Keratinocyte (primary cell): ENCODE data around the gene KLF6. TPM values are rescaled to one million over a fixed set of nuclear protein-coding genes. Genes with fewer than 3 reads are reported as not detected.

ENCODE experiments used
- DNase-seq: peaks from one replicate; pipeline ENCODE4 v3.0.0-alpha.2; 2011; ENCODE audit warnings: low read depth, missing footprints, low spot score
- FAIRE-seq: peaks from 2 replicates; lab custom pipeline; 2011; peaks lifted over from hg19 to GRCh38; lab: Jason Lieb, UNC
- H2AFZ ChIP-seq: 2 replicates; pipeline ENCODE4 v1.6.0; 2012; ENCODE audit warnings: low read length, control low read depth, inconsistent platforms; ENCODE audit not compliant: control insufficient read depth
- H3K27ac ChIP-seq: 2 replicates; pipeline ENCODE4 v1.5.1; 2011; ENCODE audit warnings: low read length; ENCODE audit not compliant: control insufficient read depth, insufficient read depth
- H3K27me3 ChIP-seq: 3 replicates; pipeline ENCODE4 v1.6.0; 2011; ENCODE audit warnings: low read length; ENCODE audit not compliant: control insufficient read depth, insufficient read depth; ENCODE audit errors: extremely low read depth
- H3K36me3 ChIP-seq, 2 experiments: 2 replicates in 1 of 2; 3 replicates in 1 of 2; pipeline ENCODE4 v1.5.1; 2011; ENCODE audit warnings: low read length in 2 of 2, mild to moderate bottlenecking in 1 of 2; ENCODE audit not compliant: control insufficient read depth in 2 of 2, insufficient read depth in 2 of 2; ENCODE audit errors: extremely low read depth in 1 of 2
- H3K4me1 ChIP-seq: 3 replicates; pipeline ENCODE4 v1.5.1; 2011; ENCODE audit warnings: low read length; ENCODE audit not compliant: control insufficient read depth, insufficient read depth; ENCODE audit errors: extremely low read depth
- H3K4me2 ChIP-seq: 3 replicates; pipeline ENCODE4 v1.6.0; 2011; ENCODE audit warnings: low read depth, low read length; ENCODE audit not compliant: control insufficient read depth, insufficient read depth; ENCODE audit errors: extremely low read depth
- H3K4me3 ChIP-seq, 3 experiments: fragments of 200-600 bp in 1 of 3; sonication (generic) in 1 of 3; 2 replicates in 2 of 3; 3 replicates in 1 of 3; pipeline ENCODE4 v1.5.1; 2011 to 2016; ENCODE audit warnings: low read length in 3 of 3, mild to moderate bottlenecking in 3 of 3, control low read depth in 2 of 3, inconsistent platforms in 1 of 3, low read depth in 1 of 3, mixed read lengths in 1 of 3, mixed run types in 1 of 3, moderate library complexity in 1 of 3; ENCODE audit not compliant: control insufficient read depth in 2 of 3, insufficient read depth in 2 of 3; ENCODE audit errors: extremely low read depth in 1 of 3
- H3K79me2 ChIP-seq: 2 replicates; pipeline ENCODE4 v1.6.0; 2012; ENCODE audit warnings: low read length; ENCODE audit not compliant: control insufficient read depth, insufficient read depth
- H3K9ac ChIP-seq: 3 replicates; pipeline ENCODE4 v1.6.0; 2011; ENCODE audit warnings: low read length; ENCODE audit not compliant: control insufficient read depth, insufficient read depth; ENCODE audit errors: extremely low read depth
- H3K9me1 ChIP-seq: 3 replicates; pipeline ENCODE4 v1.6.0; 2011; ENCODE audit warnings: low read length; ENCODE audit not compliant: control insufficient read depth, insufficient read depth; ENCODE audit errors: extremely low read depth
- H3K9me3 ChIP-seq: 2 replicates; pipeline ENCODE4 v1.5.1; 2012; ENCODE audit warnings: low read depth, low read length; ENCODE audit not compliant: control insufficient read depth
- H4K20me1 ChIP-seq: 3 replicates; pipeline ENCODE4 v1.6.0; 2011; ENCODE audit warnings: low read length; ENCODE audit not compliant: control insufficient read depth, insufficient read depth; ENCODE audit errors: extremely low read depth
- EZH2 ChIP-seq: IDR thresholded peaks from one replicate; pipeline ENCODE4 v1.6.1; 2012; ENCODE audit warnings: inconsistent platforms, mild to moderate bottlenecking, low read length, moderate library complexity
- dilution Hi-C: fragments of 300-500 bp; cut with MboI; formaldehyde crosslinking; loops from one replicate; pipeline ENCODE4 v1.7.0; 2020; ENCODE audit warnings: low sequenced_read_pairs; ENCODE audit not compliant: extremely low pct_ligation_motif_present
- polyA plus RNA-seq, 5 experiments: library from polyadenylated mRNA; depleted of rRNA in 3 of 5; stranded (reverse) in 3 of 5; stranded (forward) in 1 of 5; unstranded in 1 of 5; fragments of >200 nt; gene quantifications; 1 replicate in 1 of 5; 2 replicates in 3 of 5; 3 replicates in 1 of 5; pipeline versions ENCODE4 v1.2.1 to v1.2.3, GENCODE V29; 2011 to 2012; ENCODE audit warnings: missing spikeins in 2 of 5, low read depth in 1 of 5, low replicate concordance in 1 of 5
- TF ChIP-seq, protein P1 (sequence below), 3 experiments: IDR thresholded peaks in 1 of 3; conservative IDR thresholded peaks in 1 of 3; optimal IDR thresholded peaks in 1 of 3; 2 replicates in 2 of 3; 3 replicates in 1 of 3; pipeline versions ENCODE3 to v1.5.1; 2011; ENCODE audit warnings: low read length in 3 of 3, mild to moderate bottlenecking in 3 of 3, moderate library complexity in 2 of 3, control low read depth in 1 of 3, inconsistent platforms in 1 of 3; ENCODE audit not compliant: insufficient read depth in 2 of 3; ENCODE audit errors: extremely low read depth in 1 of 3

The KLF6 gene
- polyA plus RNA-seq, 1 donor (not counting 4 experiments of a cell fraction or from before 2014, with no cell fraction given) = 250 TPM

DNA sequence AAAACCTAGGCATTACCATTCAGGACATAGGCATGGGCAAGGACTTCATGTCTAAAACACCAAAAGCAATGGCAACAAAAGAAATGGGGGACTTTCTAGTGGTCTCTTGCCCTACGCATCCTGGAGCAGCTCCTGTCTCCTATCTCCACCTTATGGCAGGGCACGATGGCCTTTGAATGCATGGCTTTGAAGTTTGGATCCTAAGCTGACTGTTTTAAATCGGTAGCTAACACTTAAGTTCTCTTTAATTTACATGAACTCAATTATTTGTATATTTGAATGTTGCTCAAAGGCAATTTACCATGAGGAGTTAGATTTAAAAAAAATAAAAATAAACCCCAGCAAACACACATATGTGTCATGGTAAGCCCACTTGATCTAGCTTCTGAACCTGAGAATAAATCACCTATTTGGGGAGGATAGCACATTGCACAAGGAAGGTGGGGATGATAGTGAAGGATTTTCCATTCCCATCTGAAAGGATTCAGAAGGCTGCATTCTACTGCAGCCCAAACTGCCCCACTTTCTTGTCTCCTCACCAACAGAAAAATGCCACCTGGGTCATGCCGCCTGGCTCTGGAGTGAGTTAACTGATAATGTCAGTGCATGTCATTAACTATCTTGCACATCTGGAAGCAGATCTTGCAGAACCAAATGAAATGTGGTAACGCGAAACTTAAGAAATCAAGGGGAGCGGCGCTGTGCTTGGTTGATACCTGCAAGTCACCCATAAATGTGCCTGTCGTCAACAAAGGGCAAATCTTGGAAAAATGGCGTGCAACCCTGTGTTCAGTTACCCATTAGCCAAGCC, 12.4 kb downstream of the KLF6 start:
- TF ChIP-seq EZH2 = no peak
- TF ChIP-seq, protein P1, sequence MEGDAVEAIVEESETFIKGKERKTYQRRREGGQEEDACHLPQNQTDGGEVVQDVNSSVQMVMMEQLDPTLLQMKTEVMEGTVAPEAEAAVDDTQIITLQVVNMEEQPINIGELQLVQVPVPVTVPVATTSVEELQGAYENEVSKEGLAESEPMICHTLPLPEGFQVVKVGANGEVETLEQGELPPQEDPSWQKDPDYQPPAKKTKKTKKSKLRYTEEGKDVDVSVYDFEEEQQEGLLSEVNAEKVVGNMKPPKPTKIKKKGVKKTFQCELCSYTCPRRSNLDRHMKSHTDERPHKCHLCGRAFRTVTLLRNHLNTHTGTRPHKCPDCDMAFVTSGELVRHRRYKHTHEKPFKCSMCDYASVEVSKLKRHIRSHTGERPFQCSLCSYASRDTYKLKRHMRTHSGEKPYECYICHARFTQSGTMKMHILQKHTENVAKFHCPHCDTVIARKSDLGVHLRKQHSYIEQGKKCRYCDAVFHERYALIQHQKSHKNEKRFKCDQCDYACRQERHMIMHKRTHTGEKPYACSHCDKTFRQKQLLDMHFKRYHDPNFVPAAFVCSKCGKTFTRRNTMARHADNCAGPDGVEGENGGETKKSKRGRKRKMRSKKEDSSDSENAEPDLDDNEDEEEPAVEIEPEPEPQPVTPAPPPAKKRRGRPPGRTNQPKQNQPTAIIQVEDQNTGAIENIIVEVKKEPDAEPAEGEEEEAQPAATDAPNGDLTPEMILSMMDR (optimal IDR thresholded peaks at IDR 0.05 in 1 of 3, IDR thresholded peaks at IDR 0.05 in 1 of 3, conservative IDR thresholded peaks at IDR 0.05 in 1 of 3; ENCODE audit: extremely low read depth in 1 of 3, insufficient read depth in 2 of 3, low read length in 3 of 3) = peak in 1 of 3 experiments; percentile 4
- Histone ChIP-seq H4K20me1 (no peaks in the 10 kb centered on the region), H3K9ac (no peak overlapping the region), H3K4me2 (no peak overlapping the region), H3K4me1 (peaks cover 22% of the 10 kb centered on the region), H3K36me3 (peaks cover 0 to 4% of the 10 kb centered on the region in 2 experiments), H3K9me1 (no peaks in the 10 kb centered on the region), H3K27me3 (no peaks in the 10 kb centered on the region), H3K9me3 (no peaks in the 10 kb centered on the region), H3K4me3 (no peak overlapping the region), H3K79me2 (no peaks in the 10 kb centered on the region), H2AFZ (no peak overlapping the region), H3K27ac (no peak overlapping the region)
- DNase-seq (no peak), FAIRE-seq (no peak)
- dilution Hi-C loops = no loop called here

DNA sequence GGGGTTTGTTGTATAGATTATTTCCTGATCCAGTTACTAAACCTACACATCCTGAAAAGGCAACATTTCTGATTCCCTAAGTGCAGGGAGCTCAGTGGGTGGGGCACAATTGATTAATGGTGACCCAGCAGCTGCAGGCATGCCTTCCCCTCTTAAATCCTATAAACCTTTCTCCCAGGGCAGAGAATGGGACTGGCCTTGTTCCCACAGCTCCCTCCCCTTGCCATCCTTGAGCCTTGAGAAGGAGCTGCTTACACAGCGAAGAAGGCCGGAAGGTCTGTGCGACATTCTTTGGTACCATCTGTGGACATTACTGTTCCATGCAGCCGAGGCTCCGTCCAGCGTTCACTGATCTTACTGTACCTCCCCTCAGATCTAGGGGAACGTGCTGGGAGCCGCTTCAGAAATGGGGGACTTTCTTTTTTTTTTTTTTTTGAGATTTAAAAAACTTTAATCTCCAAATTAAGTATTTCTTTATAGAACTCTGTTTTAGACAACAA, 14.3 kb downstream of the KLF6 start:
- Histone ChIP-seq H3K9me3 (no peaks in the 10 kb centered on the region), H4K20me1 (no peaks in the 10 kb centered on the region), H2AFZ (no peak overlapping the region), H3K4me2 (no peak overlapping the region), H3K4me1 (peaks cover 17% of the 10 kb centered on the region), H3K27me3 (no peaks in the 10 kb centered on the region), H3K36me3 (no peaks in the 10 kb centered on the region), H3K9ac (no peak overlapping the region), H3K4me3 (no peak overlapping the region), H3K9me1 (no peaks in the 10 kb centered on the region), H3K27ac (no peak overlapping the region), H3K79me2 (no peaks in the 10 kb centered on the region)
- dilution Hi-C loops = no loop called here
- TF ChIP-seq EZH2 = no peak
- TF ChIP-seq, protein P1 (optimal IDR thresholded peaks at IDR 0.05 in 1 of 3, IDR thresholded peaks at IDR 0.05 in 1 of 3, conservative IDR thresholded peaks at IDR 0.05 in 1 of 3; ENCODE audit: extremely low read depth in 1 of 3, insufficient read depth in 2 of 3, low read length in 3 of 3) = no peak
- FAIRE-seq (no peak), DNase-seq (no peak)
